DMS53 treated with DMSO at 0.1 percent for 48 hours (cell line): ENCODE results near the gene ICA1L.
"Not testable (repeated sequence)": the region's sequence is repeated elsewhere in the genome, so short reads cannot be mapped to it uniquely, and the experiment has no call there.

Source experiments
- DNase-seq: peaks from one replicate; lab custom pipeline; 2025; ENCODE audit not compliant: unreplicated experiment; lab: John Stamatoyannopoulos, UW

ICA1L gene

DNA sequence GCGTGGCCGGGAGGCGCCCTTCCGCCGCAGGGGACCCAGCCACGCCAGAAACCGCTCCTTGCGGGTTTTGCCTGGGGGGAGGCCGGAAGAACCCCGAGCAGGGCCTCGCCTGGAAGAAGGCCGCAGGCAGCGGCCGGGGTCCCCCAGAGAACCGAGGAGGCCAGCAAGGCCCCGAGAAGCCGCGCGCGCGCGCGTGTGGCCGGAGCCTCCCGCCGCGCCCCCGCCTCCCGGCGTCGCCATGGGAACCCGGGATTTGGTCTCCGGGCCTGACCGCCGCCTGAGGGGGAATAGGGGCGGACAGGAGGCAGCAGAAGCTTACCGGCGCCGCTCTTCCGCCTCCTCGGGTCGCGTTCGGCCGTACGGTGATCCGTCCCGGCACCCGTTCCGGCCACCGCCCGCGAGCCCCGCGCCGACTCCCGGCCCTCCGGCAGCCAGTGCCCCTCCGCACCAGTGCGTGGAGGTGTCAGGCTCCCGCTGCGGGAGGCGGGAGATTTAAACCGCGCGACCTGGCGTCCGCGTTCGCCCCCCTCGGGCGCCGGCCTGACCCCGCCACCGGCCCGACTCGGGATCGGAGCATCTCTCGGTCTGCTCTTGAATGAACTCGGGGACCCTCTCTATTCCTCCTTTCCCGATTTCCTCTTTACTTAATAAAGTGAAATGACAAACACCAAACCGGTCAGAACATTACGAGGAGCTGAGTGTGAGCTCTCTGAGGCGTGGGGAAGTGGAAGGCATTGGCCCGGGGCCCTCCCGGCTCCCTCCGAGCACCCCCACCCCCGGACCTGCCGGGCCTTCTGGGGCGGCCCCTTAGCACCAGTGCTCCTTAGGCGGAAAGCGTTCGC is at the start of gene ICA1L:
ICA1L (minus strand) TSS at position 467 of the 842 bp plus-strand sequence. CDS start 42,757 bp downstream, outside the sequence.
- peak; percentile 51 for DNase-seq

DNA sequence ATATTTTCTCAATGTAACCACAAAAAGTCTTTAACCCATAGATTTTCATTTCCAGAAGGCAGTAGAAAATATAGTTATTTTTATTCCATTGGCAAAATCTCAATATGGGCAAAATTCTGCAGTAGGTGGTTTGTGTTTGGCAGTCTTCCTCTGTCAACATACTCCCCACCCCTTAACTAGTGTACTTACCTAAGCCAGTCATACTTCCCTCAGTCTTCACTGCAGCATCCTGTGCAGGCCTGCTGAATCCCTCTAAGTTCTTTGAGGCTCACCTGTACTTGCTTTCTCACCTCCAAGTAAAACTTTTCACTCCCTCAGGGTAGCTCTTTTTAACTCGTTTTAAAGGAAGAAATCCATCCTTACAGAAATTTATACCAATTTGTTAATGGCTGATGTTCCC is 47.3 kb upstream of the ICA1L start:
- DNase-seq, result no peak

DNA sequence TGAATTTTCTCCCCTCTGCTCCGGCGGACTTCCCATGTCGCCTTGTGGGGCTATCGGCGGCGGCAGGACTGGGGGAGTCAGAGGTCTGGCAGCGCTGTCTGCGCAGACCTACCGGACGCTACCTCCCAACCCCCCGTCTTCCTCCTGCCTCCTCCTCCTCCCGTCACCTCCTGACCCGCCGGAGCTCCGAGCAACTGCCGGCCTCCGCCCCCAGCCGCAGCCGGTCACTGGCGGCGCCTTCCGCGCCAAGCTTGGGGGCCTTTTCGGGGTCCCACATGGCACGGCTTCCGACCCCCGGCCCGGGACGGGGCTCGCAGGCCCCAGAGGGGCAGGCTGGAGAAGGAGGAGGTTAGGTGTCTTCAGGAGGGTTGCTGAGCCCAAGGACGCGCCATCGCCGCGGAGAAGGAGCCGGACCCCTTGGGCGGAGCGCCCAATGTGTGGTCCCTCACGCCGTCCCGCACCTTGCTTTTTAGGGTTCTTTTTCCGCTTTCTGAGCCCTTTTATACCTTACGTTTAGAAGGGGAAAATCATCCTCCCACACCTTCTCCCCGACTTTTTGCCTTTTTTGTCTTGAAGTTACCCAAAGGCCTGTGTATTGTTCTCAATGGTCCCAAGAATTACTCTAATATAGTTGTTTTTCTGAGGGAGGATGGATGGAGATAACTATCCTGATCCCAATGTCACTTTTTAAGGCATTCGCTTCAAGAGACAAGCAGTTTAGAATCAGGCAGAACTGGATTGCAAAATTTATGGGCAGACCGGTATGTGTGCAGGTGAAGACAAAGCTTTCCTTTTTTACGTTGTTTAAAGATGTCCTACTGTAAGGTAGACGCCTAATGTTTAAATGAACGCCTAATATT is 41.0 kb upstream of the ICA1L start:
- DNase-seq, result peak; percentile 2

DNA sequence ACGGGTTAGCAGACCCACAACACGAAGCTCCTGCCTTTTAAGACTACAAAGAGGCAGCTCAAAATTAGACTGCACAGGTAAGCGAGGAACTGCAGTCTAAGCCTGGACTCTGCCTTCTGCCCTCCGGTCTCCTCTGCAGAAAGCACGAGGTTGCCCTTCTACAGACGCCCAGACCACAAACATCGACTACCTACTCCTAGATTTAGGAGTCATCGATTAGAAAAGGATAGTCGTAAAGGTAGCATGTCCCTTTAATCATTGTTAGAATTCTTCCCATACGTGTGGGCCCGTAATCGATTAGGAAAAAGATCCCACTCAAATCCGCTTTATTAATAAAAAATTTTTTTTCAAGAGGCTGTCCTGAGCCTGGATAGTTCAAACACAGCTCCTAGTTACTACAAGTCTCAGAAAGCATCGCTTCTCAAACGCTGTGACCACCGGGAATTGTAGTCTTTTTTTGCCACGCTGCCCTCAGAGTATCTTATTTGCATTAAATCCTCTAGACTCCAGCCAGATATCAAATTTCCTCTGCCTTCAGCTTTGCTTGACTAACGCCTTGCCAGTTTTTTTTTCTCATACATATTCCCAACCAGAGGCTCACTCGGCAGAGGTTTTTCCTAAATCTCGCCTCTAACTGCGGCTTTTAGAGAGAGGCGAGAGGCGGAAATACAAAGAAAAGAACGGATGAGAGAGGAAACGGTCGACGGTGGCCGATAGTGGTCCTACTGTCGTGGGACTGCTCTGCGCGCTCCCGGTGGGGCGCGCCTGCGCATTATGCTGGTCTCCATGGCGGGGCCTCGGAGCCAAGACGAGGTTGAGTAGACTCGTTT is 40.2 kb upstream of the ICA1L start, which contains the start of the genes CARF and WDR12:
CARF (plus strand) TSS at position 764 of the 830 bp plus-strand sequence. CDS start 29,628 bp downstream, outside the sequence.
WDR12 (minus strand) TSS at position 162 of the 830 bp plus-strand sequence. CDS start 197 bp downstream, outside the sequence.
- peak; percentile 95 for DNase-seq

DNA sequence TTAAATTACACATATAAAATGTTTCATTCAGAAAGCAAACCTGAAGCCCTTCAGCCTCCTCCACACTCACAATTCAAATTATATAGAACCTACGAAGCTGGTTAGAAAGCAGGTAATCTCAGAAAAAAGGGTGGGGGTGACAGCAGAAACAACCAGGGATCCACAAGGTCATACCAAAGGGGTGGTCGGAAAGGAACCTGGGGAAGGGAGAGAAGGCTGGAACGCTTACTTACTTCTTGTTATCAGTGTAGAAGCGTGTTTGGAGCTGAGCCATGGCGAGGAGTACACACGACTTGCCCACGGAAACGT is 39.6 kb upstream of the ICA1L start:
- no peak for DNase-seq

DNA sequence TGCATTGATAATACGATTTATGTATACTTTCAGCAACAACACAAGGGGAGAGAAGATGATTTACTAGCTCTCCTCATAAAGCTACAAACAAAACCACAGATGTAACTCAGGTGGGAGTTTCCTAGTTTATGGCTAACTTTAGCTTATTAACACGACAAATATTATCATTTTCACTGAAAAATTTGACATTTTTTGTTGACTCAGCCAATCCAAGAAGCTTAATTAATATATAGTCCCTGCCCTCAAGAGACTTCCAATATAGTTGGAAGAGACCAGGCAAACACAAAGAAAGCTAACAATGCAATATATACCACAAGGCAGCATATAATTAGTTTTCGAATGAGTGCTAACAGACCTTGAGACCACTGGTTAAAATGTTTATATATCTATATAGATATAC is 39.1 kb upstream of the ICA1L start:
- no peak for DNase-seq

DNA sequence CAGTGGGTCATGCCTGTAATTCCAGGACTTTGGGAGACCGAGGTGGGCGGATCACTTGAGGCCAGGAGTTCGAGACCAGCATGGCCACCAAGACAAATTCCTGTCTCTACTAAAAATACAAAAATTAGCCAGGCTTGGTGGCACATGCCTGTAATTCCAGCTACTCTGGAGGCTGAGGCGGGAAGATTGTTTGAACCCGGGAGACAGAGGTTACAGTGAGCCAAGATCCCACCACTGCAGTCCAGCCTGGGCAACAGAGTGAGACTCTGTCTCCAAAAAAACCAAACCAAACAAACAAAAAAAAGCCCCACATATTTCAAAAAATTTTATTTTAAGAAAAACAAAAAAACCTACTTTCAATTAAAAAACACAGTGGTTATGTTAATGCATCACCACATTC is 38.7 kb upstream of the ICA1L start:
- DNase-seq, result not testable (repeated sequence)

DNA sequence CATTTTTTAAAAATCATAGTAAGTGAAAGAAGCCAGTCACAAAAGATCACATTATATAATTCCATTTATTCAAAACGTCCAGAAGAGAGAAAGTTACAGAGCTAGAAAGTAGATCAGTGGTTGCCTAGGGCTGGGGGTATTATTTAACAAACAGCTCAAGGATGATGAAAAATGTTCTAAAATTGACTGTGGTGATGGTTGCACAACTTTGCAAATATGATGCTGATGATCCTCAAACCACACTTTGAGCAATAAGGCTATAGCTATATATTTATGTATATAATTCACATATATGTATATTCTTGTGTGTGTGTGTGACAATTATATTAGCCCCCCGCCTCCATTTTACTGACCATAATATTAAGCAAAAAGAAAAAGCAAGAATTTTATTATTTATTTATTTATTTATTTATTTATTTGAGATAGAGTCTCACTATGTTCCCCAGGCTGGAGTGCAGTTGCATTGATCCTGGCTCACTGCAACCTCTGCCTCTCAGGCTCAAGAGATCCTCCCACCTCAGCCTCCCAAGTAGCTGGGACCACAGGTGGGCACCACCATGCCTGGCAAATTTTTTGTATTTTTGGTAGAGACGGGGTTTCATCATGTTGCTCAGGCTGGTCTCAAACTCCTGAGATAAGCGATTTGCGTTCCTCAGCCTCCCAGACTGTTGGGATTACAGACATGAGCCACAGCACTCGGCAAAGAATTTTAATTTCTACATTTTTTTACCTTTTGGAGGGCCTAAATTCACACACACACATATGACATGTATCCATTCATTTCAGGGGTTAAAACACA is 38.0 kb upstream of the ICA1L start:
- no peak for DNase-seq

DNA sequence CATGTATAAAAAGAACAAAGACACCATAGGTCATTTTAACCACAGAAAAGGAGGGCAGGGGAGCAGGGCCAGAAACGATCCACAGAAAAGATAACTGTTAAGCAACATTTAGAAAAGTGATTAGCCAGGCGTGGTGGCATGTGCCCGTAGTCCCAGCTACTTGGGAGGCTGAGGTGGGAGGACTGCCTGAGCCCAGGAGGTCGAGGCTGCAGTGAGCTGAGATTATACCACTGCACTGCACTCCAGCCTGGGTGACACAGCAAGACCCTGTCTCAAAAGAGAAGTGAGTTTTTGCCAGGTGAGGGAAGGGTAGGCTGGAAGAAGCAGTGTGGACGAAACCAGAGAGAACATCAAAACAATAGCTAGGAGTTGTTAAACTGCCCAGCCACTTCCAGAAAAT is 36.6 kb upstream of the ICA1L start:
- DNase-seq, result no peak

DNA sequence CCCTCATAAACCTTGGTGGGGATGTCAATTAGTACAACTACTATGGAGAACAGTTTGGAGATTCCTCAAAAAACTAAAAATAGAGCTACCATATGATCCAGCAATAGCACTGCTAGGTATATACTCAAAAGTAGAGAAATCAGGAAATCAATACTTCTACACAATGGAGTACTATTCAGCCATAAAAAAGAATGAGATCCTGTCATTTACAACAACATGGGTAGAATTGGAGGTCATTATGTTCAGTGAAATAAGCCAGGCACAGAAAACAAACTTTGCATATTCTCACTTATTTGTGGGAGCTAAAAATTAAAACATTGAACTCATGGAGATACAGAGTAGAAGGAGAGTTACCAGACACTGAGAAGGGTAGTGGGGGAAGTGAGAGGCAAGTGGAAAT is 33.9 kb upstream of the ICA1L start:
- DNase-seq, result not testable (repeated sequence)

DNA sequence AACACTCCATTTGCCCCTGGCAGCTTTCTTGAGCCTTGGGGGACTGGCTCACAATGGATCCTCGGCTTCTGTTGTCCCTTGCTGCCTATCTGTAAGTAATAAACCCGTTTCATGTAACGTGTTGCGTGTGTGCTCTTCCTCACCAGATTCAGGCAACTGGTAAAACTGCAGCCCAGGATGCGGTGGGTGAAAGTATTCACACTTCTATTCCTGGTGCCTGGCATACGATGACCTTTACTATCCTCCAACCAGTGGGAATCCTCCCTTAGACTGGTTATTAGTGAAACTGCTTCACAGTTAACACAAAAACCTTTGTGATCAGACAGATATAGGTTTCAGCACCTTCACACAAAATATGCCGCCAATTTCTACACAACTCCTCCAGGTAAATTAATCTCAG is 13.6 kb upstream of the ICA1L start:
- no peak for DNase-seq

DNA sequence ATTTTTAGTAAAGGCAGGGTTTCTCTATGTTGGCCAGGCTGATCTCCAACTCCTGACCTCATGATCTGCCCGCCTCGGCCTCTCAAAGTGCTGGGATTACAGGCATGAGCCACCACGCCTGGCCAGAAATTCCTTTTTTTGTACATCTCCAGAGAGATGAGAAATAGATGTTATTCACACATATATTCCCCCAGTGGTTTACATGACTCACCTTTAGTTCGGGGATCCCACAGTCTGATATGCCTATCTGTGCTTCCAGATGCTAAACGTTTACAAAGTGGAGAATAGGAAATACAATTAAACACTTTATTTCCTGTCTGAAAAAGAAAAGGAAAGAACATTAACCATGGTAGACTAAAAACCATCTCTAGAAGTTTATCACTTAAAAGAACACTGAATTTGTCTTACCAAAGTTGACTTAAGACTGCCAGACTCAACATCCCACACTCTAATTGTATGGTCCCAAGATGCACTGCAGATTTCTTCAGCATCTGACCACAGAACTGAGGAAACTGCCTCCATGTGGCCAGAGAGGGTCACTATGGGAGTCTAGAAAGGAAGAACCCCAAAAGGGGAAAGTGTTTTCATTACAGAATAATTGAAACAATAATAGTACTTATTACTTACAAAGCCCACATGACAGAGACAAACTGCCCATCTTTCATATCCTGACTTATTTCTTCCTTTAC is 12.6 kb upstream of the ICA1L start:
- DNase-seq, result no peak

DNA sequence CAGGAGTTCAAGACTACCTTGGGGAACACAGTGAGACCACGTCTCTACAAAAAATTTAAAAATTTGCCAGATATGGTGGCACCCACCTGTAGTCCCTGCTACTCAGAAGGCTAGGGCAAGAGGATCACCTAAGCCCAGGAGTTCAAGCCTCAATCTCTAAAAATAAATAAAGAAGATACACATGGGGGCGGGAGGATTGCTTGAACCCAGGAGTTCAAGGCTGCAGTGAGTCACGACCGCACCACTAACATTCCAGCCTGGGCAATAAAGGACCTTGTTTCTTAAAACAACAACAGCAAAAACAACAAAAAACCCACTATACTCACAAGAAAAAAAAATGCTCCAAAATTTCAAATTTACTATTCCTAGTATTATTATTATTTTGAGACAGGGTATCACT is 10.0 kb upstream of the ICA1L start:
- DNase-seq, result no peak

DNA sequence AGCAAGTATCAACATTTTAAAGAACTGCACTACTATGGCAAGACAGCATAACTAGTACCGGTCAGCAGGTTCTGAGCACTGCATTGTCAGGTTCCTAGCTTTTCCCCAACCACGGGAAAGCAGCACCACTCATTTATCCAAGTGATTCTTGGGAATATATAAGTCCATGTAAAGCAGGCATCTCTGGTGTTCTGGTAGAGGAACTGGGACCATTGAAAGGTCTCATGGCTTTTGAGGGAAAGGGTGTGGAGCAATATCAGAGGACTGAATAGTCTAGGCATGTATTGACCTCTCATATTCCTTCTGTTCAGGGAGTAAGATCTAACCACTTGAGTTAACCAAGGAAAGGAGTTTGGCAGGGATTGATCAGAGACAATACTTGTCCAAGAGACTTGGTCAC is 6.1 kb upstream of the ICA1L start:
- DNase-seq, result no peak

DNA sequence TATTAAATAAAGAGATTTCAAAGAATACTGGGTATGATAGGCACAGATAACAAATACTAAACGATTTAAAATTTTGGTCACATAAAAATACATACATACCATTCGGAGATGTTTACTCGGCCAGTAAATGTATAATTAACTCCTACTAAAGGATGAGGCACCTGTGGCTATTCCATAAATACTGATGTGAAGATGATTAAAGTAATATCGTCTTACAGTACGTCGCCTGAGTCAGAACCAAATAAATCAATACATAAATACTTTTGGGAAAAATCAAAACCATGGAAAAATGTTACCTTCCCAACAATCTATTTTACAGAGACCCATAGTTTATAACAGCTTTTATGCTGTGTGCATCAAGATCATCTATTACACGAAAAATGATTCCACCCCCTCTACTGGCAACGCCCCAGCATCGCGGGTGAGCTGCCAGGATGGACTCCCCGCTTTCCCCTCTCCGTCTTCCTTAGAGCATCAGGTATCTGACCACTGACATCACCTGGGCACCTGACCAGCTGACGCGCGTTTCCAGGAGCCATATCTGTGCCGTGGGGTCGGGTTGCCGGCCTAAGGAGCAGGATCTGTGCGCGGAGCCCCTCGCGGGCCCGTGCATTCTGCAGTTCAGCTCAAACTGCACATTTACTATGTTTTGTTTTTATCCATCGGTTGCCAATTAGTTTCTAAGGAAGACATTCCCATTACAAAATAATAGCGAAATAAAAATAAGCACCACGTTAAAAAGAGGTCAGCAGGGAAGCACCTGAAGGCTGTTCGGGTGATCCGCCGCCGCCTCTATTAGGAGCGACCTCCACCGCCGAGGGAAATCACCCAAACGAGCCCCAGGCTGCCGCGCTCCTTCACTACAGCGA is 901 bp downstream of the ICA1L start:
- peak; percentile 92 for DNase-seq

DNA sequence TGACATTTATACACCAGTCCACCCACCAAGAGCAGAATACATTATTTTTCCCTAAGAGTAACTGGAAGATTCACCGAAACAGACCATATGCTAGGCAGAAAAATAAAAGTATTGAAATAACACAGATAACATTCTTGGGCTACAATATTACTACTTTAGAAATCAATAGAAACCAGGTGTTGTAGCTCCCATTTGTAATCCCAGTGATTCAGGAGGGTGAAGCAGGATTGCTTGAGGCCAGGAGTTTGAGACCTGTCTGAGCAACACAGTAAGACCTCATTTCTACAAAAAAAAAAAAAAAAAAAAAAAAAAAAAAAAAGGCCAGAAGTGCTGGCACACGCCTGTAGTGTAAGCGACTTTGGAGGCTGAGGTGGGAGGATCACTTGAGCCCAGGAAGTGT is 9.6 kb downstream of the ICA1L start:
- no peak for DNase-seq

DNA sequence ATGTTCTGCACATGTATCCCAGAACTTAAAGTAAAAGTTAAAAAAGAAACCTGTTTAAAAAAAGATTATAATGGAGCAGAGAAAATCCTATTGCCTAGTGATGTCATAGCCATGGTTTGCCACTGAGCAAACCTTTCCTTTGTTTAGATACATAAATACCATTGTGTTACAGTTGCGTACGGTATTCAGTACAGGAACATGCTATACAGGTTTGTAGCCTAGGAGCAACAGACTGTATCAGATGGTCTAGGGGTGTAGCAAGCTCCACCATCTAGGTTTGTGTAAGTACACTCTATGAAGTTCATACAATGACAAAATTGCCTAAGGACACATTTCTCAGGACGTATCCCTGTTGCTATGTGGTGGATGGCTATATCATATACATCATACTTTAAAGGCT is 13.0 kb downstream of the ICA1L start:
- DNase-seq, result no peak

DNA sequence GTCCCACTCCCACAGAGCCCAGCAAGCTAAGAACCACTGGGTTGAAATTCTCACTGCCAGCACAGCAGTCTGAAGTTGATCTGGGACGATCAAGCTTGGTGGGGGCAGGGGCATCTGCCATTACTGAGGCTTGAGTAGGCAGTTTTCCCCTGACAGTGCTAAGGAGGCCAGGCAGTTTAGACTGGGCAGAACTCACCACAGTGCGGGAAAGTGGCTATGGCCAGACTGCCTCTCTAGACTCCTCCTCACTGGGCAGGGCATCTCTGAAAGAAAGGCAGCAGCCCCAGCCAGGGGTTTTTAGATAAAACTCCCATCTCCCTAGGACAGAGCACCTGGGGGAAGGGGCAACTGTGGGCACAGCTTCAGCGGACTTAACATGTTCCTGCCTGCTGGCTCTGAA is 22.2 kb downstream of the ICA1L start:
- DNase-seq, result not testable (repeated sequence)

DNA sequence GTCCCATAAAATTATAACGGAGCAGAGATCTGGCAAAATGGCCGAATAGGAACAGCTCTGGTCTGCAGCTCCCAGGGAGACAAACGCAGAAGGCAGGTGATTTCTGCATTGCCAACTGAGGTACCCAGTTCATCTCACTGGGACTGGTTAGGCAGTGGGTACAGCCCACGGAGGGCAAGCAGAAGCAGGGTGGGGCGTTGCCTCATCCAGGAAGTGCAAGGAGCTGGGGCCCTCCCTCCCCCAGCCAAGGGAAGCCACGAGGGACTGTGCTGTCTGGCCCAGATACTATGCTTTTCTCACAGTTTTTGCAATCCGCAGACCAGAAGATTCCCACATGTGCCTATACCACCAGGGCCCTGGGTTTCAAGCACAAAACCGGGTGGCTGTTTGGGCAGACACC is 22.8 kb downstream of the ICA1L start:
- DNase-seq, result no peak
